ENCODE results near the gene TMEM63B.
"Not testable (repeated sequence)": the region's sequence is repeated elsewhere in the genome, so short reads cannot be mapped to it uniquely, and the experiment has no call there.

TMEM63B gene

GRCh38 chr6:44094403-44095242 is 32.7 kb upstream of the TMEM63B start:
- Histone ChIP-seq H3K4me3 (ENCODE audit: low read depth in 1 of 5, low read length in 5 of 5) (no peak overlapping the region), H3K9ac (ENCODE audit: low read length in 5 of 5) (no peak overlapping the region), H3K27ac (ENCODE audit: low read depth, low read length) (no peak overlapping the region), H3K27me3 (ENCODE audit: control insufficient read depth in 5 of 5, insufficient read depth in 4 of 5, low read length in 5 of 5) (no peaks in the 10 kb centered on the region), H3K9me3 (ENCODE audit: control insufficient read depth in 5 of 5, low read length in 5 of 5) (no peaks in the 10 kb centered on the region), H3K36me3 (ENCODE audit: control insufficient read depth in 5 of 5, insufficient read depth in 5 of 5, low read length in 5 of 5) (peaks cover 0 to 12% (median 7%) of the 10 kb centered on the region in 5 donors), H3K4me1 (ENCODE audit: control insufficient read depth in 5 of 5, insufficient read depth in 5 of 5, low read length in 5 of 5) (no peaks in the 10 kb centered on the region)

GRCh38 chr6:44095243-44095623 is 32.1 kb upstream of the TMEM63B start:
- peaks cover 0 to 12% (median 7%) of the 10 kb centered on the region in 5 donors for H3K36me3 ChIP-seq (ENCODE audit: control insufficient read depth in 5 of 5, insufficient read depth in 5 of 5, low read length in 5 of 5)
- H3K27ac ChIP-seq (ENCODE audit: low read depth, low read length); H3K9me3 ChIP-seq (ENCODE audit: control insufficient read depth in 5 of 5, low read length in 5 of 5); H3K9ac ChIP-seq (ENCODE audit: low read length in 5 of 5); H3K4me1 ChIP-seq (ENCODE audit: control insufficient read depth in 5 of 5, insufficient read depth in 5 of 5, low read length in 5 of 5); H3K27me3 ChIP-seq (ENCODE audit: control insufficient read depth in 5 of 5, insufficient read depth in 4 of 5, low read length in 5 of 5); H3K4me3 ChIP-seq (ENCODE audit: low read depth in 1 of 5, low read length in 5 of 5): not testable (repeated sequence)

GRCh38 chr6:44096612-44097011 is 30.7 kb upstream of the TMEM63B start:
- Histone ChIP-seq H3K4me1 (ENCODE audit: control insufficient read depth in 5 of 5, insufficient read depth in 5 of 5, low read length in 5 of 5) (peaks cover 0 to 5% (median 0%) of the 10 kb centered on the region in 5 donors), H3K27me3 (ENCODE audit: control insufficient read depth in 5 of 5, insufficient read depth in 4 of 5, low read length in 5 of 5) (no peaks in the 10 kb centered on the region), H3K36me3 (ENCODE audit: control insufficient read depth in 5 of 5, insufficient read depth in 5 of 5, low read length in 5 of 5) (peaks cover 0 to 12% (median 9%) of the 10 kb centered on the region in 5 donors), H3K9ac (ENCODE audit: low read length in 5 of 5) (no peak overlapping the region), H3K27ac (ENCODE audit: low read depth, low read length) (no peak overlapping the region), H3K4me3 (ENCODE audit: low read depth in 1 of 5, low read length in 5 of 5) (no peak overlapping the region), H3K9me3 (ENCODE audit: control insufficient read depth in 5 of 5, low read length in 5 of 5) (no peaks in the 10 kb centered on the region)

GRCh38 chr6:44097782-44098317 is 29.5 kb upstream of the TMEM63B start:
- H3K9ac ChIP-seq (ENCODE audit: low read length in 5 of 5): no peak overlapping the region
- no peaks in the 10 kb centered on the region for H3K27me3 ChIP-seq (ENCODE audit: control insufficient read depth in 5 of 5, insufficient read depth in 4 of 5, low read length in 5 of 5)
- no peak overlapping the region for H3K4me3 ChIP-seq (ENCODE audit: low read depth in 1 of 5, low read length in 5 of 5)
- peaks cover 0 to 12% (median 9%) of the 10 kb centered on the region in 5 donors for H3K36me3 ChIP-seq (ENCODE audit: control insufficient read depth in 5 of 5, insufficient read depth in 5 of 5, low read length in 5 of 5)
- no peak overlapping the region for H3K27ac ChIP-seq (ENCODE audit: low read depth, low read length)
- H3K4me1 ChIP-seq (ENCODE audit: control insufficient read depth in 5 of 5, insufficient read depth in 5 of 5, low read length in 5 of 5): peaks cover 0 to 5% (median 0%) of the 10 kb centered on the region in 5 donors
- H3K9me3 ChIP-seq (ENCODE audit: control insufficient read depth in 5 of 5, low read length in 5 of 5): no peaks in the 10 kb centered on the region

GRCh38 chr6:44099192-44099591 is 28.2 kb upstream of the TMEM63B start:
- H3K27me3 ChIP-seq (ENCODE audit: control insufficient read depth in 5 of 5, insufficient read depth in 4 of 5, low read length in 5 of 5): no peaks in the 10 kb centered on the region
- no peak overlapping the region for H3K27ac ChIP-seq (ENCODE audit: low read depth, low read length)
- no peak overlapping the region for H3K9ac ChIP-seq (ENCODE audit: low read length in 5 of 5)
- no peaks in the 10 kb centered on the region for H3K9me3 ChIP-seq (ENCODE audit: control insufficient read depth in 5 of 5, low read length in 5 of 5)
- H3K4me3 ChIP-seq (ENCODE audit: low read depth in 1 of 5, low read length in 5 of 5): no peak overlapping the region
- peaks cover 0 to 15% (median 10%) of the 10 kb centered on the region in 5 donors for H3K4me1 ChIP-seq (ENCODE audit: control insufficient read depth in 5 of 5, insufficient read depth in 5 of 5, low read length in 5 of 5)
- peaks cover 0 to 13% (median 10%) of the 10 kb centered on the region in 5 donors for H3K36me3 ChIP-seq (ENCODE audit: control insufficient read depth in 5 of 5, insufficient read depth in 5 of 5, low read length in 5 of 5)

GRCh38 chr6:44100088-44100550 is 27.2 kb upstream of the TMEM63B start:
- H3K9ac ChIP-seq (ENCODE audit: low read length in 5 of 5): no peak overlapping the region

GRCh38 chr6:44101832-44102231 is 25.5 kb upstream of the TMEM63B start:
- peaks cover 0 to 13% (median 8%) of the 10 kb centered on the region in 5 donors for H3K36me3 ChIP-seq (ENCODE audit: control insufficient read depth in 5 of 5, insufficient read depth in 5 of 5, low read length in 5 of 5)
- H3K9ac ChIP-seq (ENCODE audit: low read length in 5 of 5): no peak overlapping the region
- no peaks in the 10 kb centered on the region for H3K9me3 ChIP-seq (ENCODE audit: control insufficient read depth in 5 of 5, low read length in 5 of 5)
- H3K4me3 ChIP-seq (ENCODE audit: low read depth in 1 of 5, low read length in 5 of 5): no peak overlapping the region
- peaks cover 4 to 39% (median 25%) of the 10 kb centered on the region in 5 donors for H3K4me1 ChIP-seq (ENCODE audit: control insufficient read depth in 5 of 5, insufficient read depth in 5 of 5, low read length in 5 of 5)
- H3K27me3 ChIP-seq (ENCODE audit: control insufficient read depth in 5 of 5, insufficient read depth in 4 of 5, low read length in 5 of 5): no peaks in the 10 kb centered on the region
- no peak overlapping the region for H3K27ac ChIP-seq (ENCODE audit: low read depth, low read length)

More at GRCh38 chr6:44100088-44100550, 27.2 kb upstream of the TMEM63B start:
- Histone ChIP-seq H3K27me3 (ENCODE audit: control insufficient read depth in 5 of 5, insufficient read depth in 4 of 5, low read length in 5 of 5) (no peaks in the 10 kb centered on the region), H3K36me3 (ENCODE audit: control insufficient read depth in 5 of 5, insufficient read depth in 5 of 5, low read length in 5 of 5) (peaks cover 0 to 11% (median 8%) of the 10 kb centered on the region in 5 donors), H3K4me1 (ENCODE audit: control insufficient read depth in 5 of 5, insufficient read depth in 5 of 5, low read length in 5 of 5) (peaks cover 0 to 23% (median 15%) of the 10 kb centered on the region in 5 donors), H3K4me3 (ENCODE audit: low read depth in 1 of 5, low read length in 5 of 5) (no peak overlapping the region), H3K9me3 (ENCODE audit: control insufficient read depth in 5 of 5, low read length in 5 of 5) (no peaks in the 10 kb centered on the region), H3K27ac (ENCODE audit: low read depth, low read length) (no peak overlapping the region)

GRCh38 chr6:44102527-44102926 is 24.8 kb upstream of the TMEM63B start:
- Histone ChIP-seq H3K27ac (ENCODE audit: low read depth, low read length) (no peak overlapping the region), H3K9ac (ENCODE audit: low read length in 5 of 5) (no peak overlapping the region), H3K36me3 (ENCODE audit: control insufficient read depth in 5 of 5, insufficient read depth in 5 of 5, low read length in 5 of 5) (peaks cover 0 to 13% (median 8%) of the 10 kb centered on the region in 5 donors), H3K4me1 (ENCODE audit: control insufficient read depth in 5 of 5, insufficient read depth in 5 of 5, low read length in 5 of 5) (peaks cover 4 to 42% (median 25%) of the 10 kb centered on the region in 5 donors), H3K9me3 (ENCODE audit: control insufficient read depth in 5 of 5, low read length in 5 of 5) (no peaks in the 10 kb centered on the region), H3K4me3 (ENCODE audit: low read depth in 1 of 5, low read length in 5 of 5) (no peak overlapping the region), H3K27me3 (ENCODE audit: control insufficient read depth in 5 of 5, insufficient read depth in 4 of 5, low read length in 5 of 5) (no peaks in the 10 kb centered on the region)

GRCh38 chr6:44104481-44105021 is 22.8 kb upstream of the TMEM63B start:
- peaks cover 0 to 23% (median 15%) of the 10 kb centered on the region in 5 donors for H3K36me3 ChIP-seq (ENCODE audit: control insufficient read depth in 5 of 5, insufficient read depth in 5 of 5, low read length in 5 of 5)
- H3K9me3 ChIP-seq (ENCODE audit: control insufficient read depth in 5 of 5, low read length in 5 of 5): no peaks in the 10 kb centered on the region
- H3K9ac ChIP-seq (ENCODE audit: low read length in 5 of 5): no peak overlapping the region
- peaks cover 4 to 42% (median 31%) of the 10 kb centered on the region in 5 donors for H3K4me1 ChIP-seq (ENCODE audit: control insufficient read depth in 5 of 5, insufficient read depth in 5 of 5, low read length in 5 of 5)
- no peaks in the 10 kb centered on the region for H3K27me3 ChIP-seq (ENCODE audit: control insufficient read depth in 5 of 5, insufficient read depth in 4 of 5, low read length in 5 of 5)
- no peak overlapping the region for H3K4me3 ChIP-seq (ENCODE audit: low read depth in 1 of 5, low read length in 5 of 5)
- peak overlapping the region; percentile 35 for H3K27ac ChIP-seq (ENCODE audit: low read depth, low read length)

GRCh38 chr6:44105146-44105545 is 22.2 kb upstream of the TMEM63B start:
- H3K27ac ChIP-seq (ENCODE audit: low read depth, low read length): peak overlapping the region; percentile 35
- H3K4me1 ChIP-seq (ENCODE audit: control insufficient read depth in 5 of 5, insufficient read depth in 5 of 5, low read length in 5 of 5): peaks cover 4 to 42% (median 31%) of the 10 kb centered on the region in 5 donors
- no peak overlapping the region for H3K4me3 ChIP-seq (ENCODE audit: low read depth in 1 of 5, low read length in 5 of 5)
- no peak overlapping the region for H3K9ac ChIP-seq (ENCODE audit: low read length in 5 of 5)
- H3K9me3 ChIP-seq (ENCODE audit: control insufficient read depth in 5 of 5, low read length in 5 of 5): no peaks in the 10 kb centered on the region
- peaks cover 0 to 27% (median 17%) of the 10 kb centered on the region in 5 donors for H3K36me3 ChIP-seq (ENCODE audit: control insufficient read depth in 5 of 5, insufficient read depth in 5 of 5, low read length in 5 of 5)
- no peaks in the 10 kb centered on the region for H3K27me3 ChIP-seq (ENCODE audit: control insufficient read depth in 5 of 5, insufficient read depth in 4 of 5, low read length in 5 of 5)
